OCI-LY7 (cell line): ENCODE results near the gene WWOX. TPM values are rescaled to one million over a fixed set of nuclear protein-coding genes. Genes with fewer than 3 reads are reported as not detected.

Experiments
- BruUV-seq: library from RNA; stranded (reverse); fragments of 400-500 nt; replicated peaks from 2 replicates; lab custom pipeline; 2021; lab: Mats Ljungman, UMichigan
- CTCF ChIA-PET: fragments of 300-600 bp; sonication (Branson Sonifier 250); formaldehyde crosslinking; loops from one replicate; lab custom pipeline; 2022; ENCODE audit warnings: antibody characterized with exemption; ENCODE audit not compliant: unreplicated experiment; lab: Charles Lee
- POLR2A ChIA-PET: fragments of 300-600 bp; sonication (Branson Sonifier 250); formaldehyde crosslinking; loops from one replicate; lab custom pipeline; 2022; ENCODE audit warnings: antibody characterized with exemption; lab: Charles Lee
- DNase-seq: peaks from one replicate; pipeline ENCODE4 v3.0.0-alpha.2; 2015; ENCODE audit warnings: low spot score
- H2AFZ ChIP-seq: fragments of 200-600 bp; sonication (generic), shearing (Covaris generic); 2 replicates; pipeline ENCODE4 v1.6.1; 2014; ENCODE audit warnings: mild to moderate bottlenecking, antibody characterized with exemption, low read length, moderate library complexity
- H3K27ac ChIP-seq: fragments of 200-600 bp; sonication (generic); 2 replicates; pipeline ENCODE4 v1.5.1; 2014; ENCODE audit warnings: mixed run types, low read depth, mild to moderate bottlenecking, moderate library complexity, low read length, inconsistent platforms; ENCODE audit not compliant: poor library complexity, severe bottlenecking
- H3K36me3 ChIP-seq: fragments of 200-600 bp; sonication (generic); 2 replicates; pipeline ENCODE4 v1.6.1; 2014; ENCODE audit warnings: mild to moderate bottlenecking, antibody characterized with exemption, low read length, moderate library complexity, mixed read lengths; ENCODE audit not compliant: insufficient read depth
- H3K4me1 ChIP-seq: fragments of 200-600 bp; sonication (generic); 2 replicates; pipeline ENCODE4 v1.5.1; 2014; ENCODE audit warnings: mild to moderate bottlenecking, low read length; ENCODE audit not compliant: insufficient read depth, poor library complexity, severe bottlenecking
- H3K4me2 ChIP-seq: fragments of 200-600 bp; sonication (generic); 2 replicates; pipeline ENCODE4 v1.6.1; 2014; ENCODE audit warnings: mild to moderate bottlenecking, low read length
- H3K4me3 ChIP-seq: fragments of 200-600 bp; sonication (generic); 2 replicates; pipeline ENCODE4 v1.5.1; 2014; ENCODE audit warnings: mild to moderate bottlenecking, low read depth, low read length; ENCODE audit not compliant: poor library complexity, severe bottlenecking
- H3K79me2 ChIP-seq: fragments of 200-600 bp; sonication (generic); 2 replicates; pipeline ENCODE4 v1.6.1; 2016; ENCODE audit warnings: low read depth, mild to moderate bottlenecking, low read length, moderate library complexity, mixed read lengths; ENCODE audit not compliant: insufficient read depth
- H3K9me2 ChIP-seq: fragments of 200-600 bp; sonication (generic); 2 replicates; pipeline ENCODE4 v1.6.1; 2016; ENCODE audit warnings: mild to moderate bottlenecking, low read length, mixed read lengths; ENCODE audit not compliant: insufficient read depth
- H3K9me3 ChIP-seq: fragments of 200-600 bp; sonication (generic); 2 replicates; pipeline ENCODE4 v1.6.1; 2014; ENCODE audit warnings: mild to moderate bottlenecking, mixed run types, low read length, mixed read lengths
- H4K20me1 ChIP-seq: fragments of 200-600 bp; sonication (generic); 2 replicates; pipeline ENCODE4 v1.6.1; 2014; ENCODE audit warnings: mild to moderate bottlenecking, antibody characterized with exemption, low read length, moderate library complexity, mixed read lengths; ENCODE audit not compliant: insufficient read depth
- CTCF ChIP-seq: fragments of 200-600 bp; sonication (generic); conservative IDR thresholded peaks from 2 replicates; pipeline ENCODE4 v1.5.1; 2014; ENCODE audit warnings: mild to moderate bottlenecking, antibody characterized with exemption, low read length, moderate library complexity, mixed read lengths
- EZH2phosphoT487 ChIP-seq: fragments of 200-600 bp; sonication (generic); IDR thresholded peaks from 2 replicates; pipeline ENCODE4 v1.6.1; 2018; ENCODE audit warnings: low read depth, borderline replicate concordance, mild to moderate bottlenecking, mixed run types, antibody characterized with exemption, low read length, moderate library complexity, mixed read lengths
- intact Hi-C: fragments of 100-400 bp; cut with micrococcal nuclease; formaldehyde crosslinking; loops from one replicate; pipeline ENCODE4 v1.10.0; 2022; ENCODE audit not compliant: unreplicated experiment
- total RNA-seq, 2 experiments: library from RNA; depleted of rRNA in 1 of 2; stranded (reverse); fragments of >200 nt in 1 of 2; shearing (Covaris generic) in 1 of 2; gene quantifications; 2 replicates each; pipeline ENCODE4 v1.2.3, GENCODE V29; 2014 to 2022

The WWOX gene
- total RNA-seq, 2 experiments from 2014 or later: 40.2 to 47.6 TPM

GRCh38 chr16:79206889-79207288, 1107.4 kb downstream of the WWOX start:
- Histone ChIP-seq H3K79me2 (no peaks in the 10 kb centered on the region), H3K4me2 (no peak overlapping the region), H3K36me3 (no peaks in the 10 kb centered on the region), H2AFZ (no peak overlapping the region), H4K20me1 (no peaks in the 10 kb centered on the region), H3K9me3 (no peaks in the 10 kb centered on the region), H3K4me1 (no peaks in the 10 kb centered on the region), H3K4me3 (no peak overlapping the region), H3K27ac (no peak overlapping the region), H3K9me2 (no peaks in the 10 kb centered on the region)
- no peak for TF ChIP-seq EZH2phosphoT487
- TF ChIP-seq CTCF: no peak
- ChIA-PET POLR2A (no interaction called here), CTCF (no interaction called here)
- DNase-seq: no peak
- intact Hi-C loops: no loop called here
- BruUV-seq: no TSS peak

- H3K9me3 ChIP-seq: no peaks in the 10 kb centered on the region
- CTCF ChIA-PET: no interaction called here
- no TSS peak for BruUV-seq
These were observed 1109.9 kb downstream of the WWOX start for GRCh38 chr16:79209308-79209707.

More at GRCh38 chr16:79209308-79209707, 1109.9 kb downstream of the WWOX start:
- Histone ChIP-seq H3K4me1 (no peaks in the 10 kb centered on the region), H2AFZ (no peak overlapping the region), H4K20me1 (no peaks in the 10 kb centered on the region), H3K79me2 (no peaks in the 10 kb centered on the region), H3K9me2 (no peaks in the 10 kb centered on the region), H3K36me3 (no peaks in the 10 kb centered on the region), H3K4me3 (no peak overlapping the region), H3K4me2 (no peak overlapping the region), H3K27ac (no peak overlapping the region)
- no peak for DNase-seq
- intact Hi-C loops: no loop called here
- no peak for TF ChIP-seq EZH2phosphoT487
- no peak for TF ChIP-seq CTCF
- POLR2A ChIA-PET: interaction anchor here (1.2 kb wide), 1 partner anchor 9 kb away, joined by 5 read pairs; no protein-coding TSS in a partner anchor
